Adrenal gland (tissue), 12 donors: ENCODE data around the gene CILP. TPM values are rescaled to one million over a fixed set of nuclear protein-coding genes. Genes with fewer than 3 reads are reported as not detected.

Experiments
- DNase-seq, 7 donors: peaks; one replicate each; pipeline ENCODE4 v3.0.0-alpha.2; 2019 to 2020
- H3K27ac ChIP-seq, 5 donors: fragments of 200-600 bp; sonication (generic) in 4 of 5; 1 replicate in 3 of 5; 2 replicates in 2 of 5; pipeline versions ENCODE4 v1.5.1 to v1.8.0; 2016 to 2020; ENCODE audit warnings: mild to moderate bottlenecking in 1 of 5
- H3K27me3 ChIP-seq: fragments of 200-600 bp; 2 replicates; pipeline ENCODE4 v1.8.0; 2021
- H3K36me3 ChIP-seq, 2 donors: fragments of 200-600 bp; replicated peaks in 1 of 2; 1 replicate in 1 of 2; 2 replicates in 1 of 2; pipeline versions ENCODE4 v1.5.1 to v1.8.0; 2018 to 2022
- H3K4me1 ChIP-seq, 2 donors: fragments of 200-600 bp; replicated peaks in 1 of 2; 1 replicate in 1 of 2; 2 replicates in 1 of 2; pipeline versions ENCODE4 v1.5.1 to v1.8.0; 2018 to 2021
- H3K4me3 ChIP-seq, 4 donors: fragments of 200-600 bp; sonication (generic) in 3 of 4; one replicate each; pipeline ENCODE4 v1.5.1; 2016 to 2018
- H3K9me3 ChIP-seq, 3 donors: fragments of 200-600 bp; sonication (generic) in 1 of 3; replicated peaks in 1 of 3; 1 replicate in 2 of 3; 2 replicates in 1 of 3; pipeline versions ENCODE4 v1.5.1 to v1.8.0; 2016 to 2021
- POLR2A ChIP-seq, 2 donors: fragments of 450-650 bp; IDR thresholded peaks; one replicate each; pipeline ENCODE4 v1.6.1; 2017; ENCODE audit warnings: antibody characterized with exemption in 2 of 2, mild to moderate bottlenecking in 2 of 2, moderate library complexity in 1 of 2
- WGBS, 4 donors: extraction: QIAGEN DNeasy Blood & Tissue Kit in 2 of 4; methylation state at CpG; one replicate each; pipeline versions ENCODE4 v1.1.5 to v1.1.7; 2013 to 2017; 5-methylcytosine and 5-hydroxymethylcytosine counted together
- intact Hi-C, 2 donors: fragments of 100-400 bp; cut with DNase I; formaldehyde crosslinking; loops; one replicate each; pipeline versions ENCODE4 v1.14.1 to v1.15.0; 2022 to 2023
- polyA plus RNA-seq, 3 donors: library from polyadenylated mRNA; stranded (reverse); fragments of 200-250 nt in 2 of 3; fragments of 350-450 nt in 1 of 3; fragmentation: Illumina TruSeq in 1 of 3; extraction: RNeasy Lipid Tissue Mini Kit (QIAGEN cat#74804) in 1 of 3; gene quantifications; one replicate each; pipeline ENCODE4 v1.2.3, GENCODE V29; 2013 to 2014
- total RNA-seq, 9 donors: library from RNA; depleted of rRNA in 4 of 9; stranded (reverse); fragments of >200 nt in 4 of 9; fragments of 120-200 nt in 1 of 9; fragmentation: NEBNext Ultra II Directional in 1 of 9; extraction: Animal tissue kit (Norgen Biotek cat#: 25700) in 1 of 9; gene quantifications; one replicate each; pipeline versions ENCODE4 v1.1.0 to v1.2.4, GENCODE V29; 2013 to 2023
- TF ChIP-seq, protein P1 (sequence below), 6 experiments: fragments of 450-650 bp in 4 of 6; fragments of 200-600 bp in 2 of 6; sonication (generic) in 1 of 6; IDR thresholded peaks; 1 replicate in 5 of 6; 2 replicates in 1 of 6; pipeline versions ENCODE4 v1.5.1 to v1.8.0; 2016 to 2021; ENCODE audit warnings: antibody characterized with exemption in 6 of 6, mild to moderate bottlenecking in 2 of 6, moderate library complexity in 1 of 6
- donor health status: healthy with polysubstance abuse.
- donor health status: Bipolar disorder and iron deficiency.
- donor health status: DM: yes; HTN: yes; CAD: no.
- donor health status: DM: no; HTN: no; CAD: no.
- donor health status: DM: no; HTN: no; CAD: no.
- donor health status: DM: yes; HTN: yes; CAD: no.

CILP gene
- total and polyA plus RNA-seq, 12 donors = 0.39 to 2.7 (median 0.96) TPM

DNA sequence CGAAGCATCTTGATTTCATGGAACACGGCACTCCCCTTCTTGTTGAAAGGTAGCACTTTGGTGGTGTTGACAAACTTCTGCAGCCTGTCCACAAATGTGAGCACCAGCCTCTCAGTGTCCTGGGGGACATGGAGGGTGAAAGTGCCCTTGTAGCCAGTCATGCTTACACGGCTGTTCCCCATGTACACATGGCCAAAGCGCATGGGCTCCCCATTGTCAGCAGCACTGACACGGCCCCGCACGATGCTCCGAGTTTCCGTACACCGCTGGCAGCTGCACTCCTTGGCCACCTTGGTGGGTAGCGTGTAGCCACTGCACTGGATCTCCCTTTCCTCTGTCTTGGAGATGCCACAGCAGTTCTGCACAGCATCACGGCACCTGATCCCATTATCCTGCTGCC lies 12.7 kb downstream of the CILP start:
- no peaks in the 10 kb centered on the region for H3K4me1 ChIP-seq
- no peaks in the 10 kb centered on the region for H3K9me3 ChIP-seq
- no peak for DNase-seq
- TF ChIP-seq, protein P1, sequence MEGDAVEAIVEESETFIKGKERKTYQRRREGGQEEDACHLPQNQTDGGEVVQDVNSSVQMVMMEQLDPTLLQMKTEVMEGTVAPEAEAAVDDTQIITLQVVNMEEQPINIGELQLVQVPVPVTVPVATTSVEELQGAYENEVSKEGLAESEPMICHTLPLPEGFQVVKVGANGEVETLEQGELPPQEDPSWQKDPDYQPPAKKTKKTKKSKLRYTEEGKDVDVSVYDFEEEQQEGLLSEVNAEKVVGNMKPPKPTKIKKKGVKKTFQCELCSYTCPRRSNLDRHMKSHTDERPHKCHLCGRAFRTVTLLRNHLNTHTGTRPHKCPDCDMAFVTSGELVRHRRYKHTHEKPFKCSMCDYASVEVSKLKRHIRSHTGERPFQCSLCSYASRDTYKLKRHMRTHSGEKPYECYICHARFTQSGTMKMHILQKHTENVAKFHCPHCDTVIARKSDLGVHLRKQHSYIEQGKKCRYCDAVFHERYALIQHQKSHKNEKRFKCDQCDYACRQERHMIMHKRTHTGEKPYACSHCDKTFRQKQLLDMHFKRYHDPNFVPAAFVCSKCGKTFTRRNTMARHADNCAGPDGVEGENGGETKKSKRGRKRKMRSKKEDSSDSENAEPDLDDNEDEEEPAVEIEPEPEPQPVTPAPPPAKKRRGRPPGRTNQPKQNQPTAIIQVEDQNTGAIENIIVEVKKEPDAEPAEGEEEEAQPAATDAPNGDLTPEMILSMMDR (IDR thresholded peaks at IDR 0.05) = no peak
- TF ChIP-seq POLR2A (IDR thresholded peaks at IDR 0.05) = no peak
- H3K4me3 ChIP-seq = no peak overlapping the region
- H3K27me3 ChIP-seq = no peaks in the 10 kb centered on the region
- 91 to 95% (median 94%) methylated on average over 11 to 12 of the region's 12 CpGs for WGBS, 4 donors
- intact Hi-C loops = no loop called here
- no peaks in the 10 kb centered on the region for H3K36me3 ChIP-seq
- no peak overlapping the region for H3K27ac ChIP-seq

DNA sequence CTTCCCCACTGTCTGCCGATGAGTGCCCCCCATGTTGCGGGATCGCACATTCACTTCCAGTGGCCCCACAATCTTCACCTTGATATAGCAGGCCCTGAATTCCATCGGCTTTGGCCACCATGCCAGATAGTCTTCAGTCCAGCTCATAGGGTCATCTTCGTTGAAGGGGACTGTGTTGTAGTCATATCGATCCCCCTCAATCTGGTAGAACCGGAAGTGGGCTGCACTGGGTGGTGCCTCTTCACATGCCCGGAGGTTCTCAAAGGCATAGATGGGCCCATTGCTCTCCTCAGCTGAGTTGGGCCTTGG lies 14.0 kb downstream of the CILP start:
- 95 to 97% (median 97%) methylated on average over 7 to 8 of the region's 8 CpGs for WGBS, 4 donors
- Histone ChIP-seq H3K4me1 (no peaks in the 10 kb centered on the region), H3K36me3 (no peaks in the 10 kb centered on the region), H3K9me3 (no peaks in the 10 kb centered on the region), H3K27me3 (no peaks in the 10 kb centered on the region), H3K4me3 (no peak overlapping the region), H3K27ac (no peak overlapping the region)
- no peak for TF ChIP-seq POLR2A (IDR thresholded peaks at IDR 0.05)
- TF ChIP-seq, protein P1 (IDR thresholded peaks at IDR 0.05) = no peak
- intact Hi-C loops = no loop called here
- DNase-seq = no peak

DNA sequence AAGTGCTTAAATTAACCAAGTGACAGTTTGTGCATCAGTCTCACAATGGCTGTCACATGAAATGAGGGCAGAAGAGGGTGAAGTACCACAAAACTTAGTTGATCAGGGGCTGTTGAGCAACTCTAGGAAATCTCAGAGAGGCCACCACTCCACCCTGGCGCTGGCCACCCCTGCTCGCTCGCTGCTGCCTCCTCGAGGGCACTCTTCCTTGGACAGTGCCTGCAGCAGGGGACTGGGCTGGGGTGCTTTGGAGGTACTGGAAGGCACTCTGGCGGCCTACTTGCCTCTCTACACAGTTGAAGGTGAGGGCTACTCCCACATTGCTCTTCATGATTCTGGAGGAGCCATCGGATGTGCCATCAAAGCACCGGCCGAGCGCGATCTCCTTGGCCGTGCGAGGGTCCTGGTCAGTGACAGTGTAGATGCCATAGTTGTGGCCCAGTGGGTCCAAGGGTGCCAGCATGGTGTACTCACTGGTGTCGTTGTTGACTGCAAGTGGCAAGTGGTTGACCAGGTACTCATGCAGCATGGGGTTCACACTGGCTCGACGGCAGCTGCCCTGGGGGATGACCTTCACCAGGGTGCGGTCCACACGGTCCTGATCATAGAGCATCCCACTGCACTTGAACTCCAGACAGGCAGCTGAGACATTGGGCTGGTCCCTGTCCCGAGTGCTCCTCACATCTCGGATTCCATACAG lies 14.5 kb downstream of the CILP start:
- no peak overlapping the region for H3K4me3 ChIP-seq
- no peaks in the 10 kb centered on the region for H3K27me3 ChIP-seq
- intact Hi-C loops = no loop called here
- no peak for DNase-seq
- no peaks in the 10 kb centered on the region for H3K9me3 ChIP-seq
- 90 to 96% (median 93%) methylated on average over 5 to 19 of the region's 19 CpGs for WGBS, 4 donors
- H3K27ac ChIP-seq = no peak overlapping the region
- TF ChIP-seq, protein P1 (IDR thresholded peaks at IDR 0.05) = no peak
- no peak for TF ChIP-seq POLR2A (IDR thresholded peaks at IDR 0.05)
- H3K4me1 ChIP-seq = no peaks in the 10 kb centered on the region
- H3K36me3 ChIP-seq = no peaks in the 10 kb centered on the region

DNA sequence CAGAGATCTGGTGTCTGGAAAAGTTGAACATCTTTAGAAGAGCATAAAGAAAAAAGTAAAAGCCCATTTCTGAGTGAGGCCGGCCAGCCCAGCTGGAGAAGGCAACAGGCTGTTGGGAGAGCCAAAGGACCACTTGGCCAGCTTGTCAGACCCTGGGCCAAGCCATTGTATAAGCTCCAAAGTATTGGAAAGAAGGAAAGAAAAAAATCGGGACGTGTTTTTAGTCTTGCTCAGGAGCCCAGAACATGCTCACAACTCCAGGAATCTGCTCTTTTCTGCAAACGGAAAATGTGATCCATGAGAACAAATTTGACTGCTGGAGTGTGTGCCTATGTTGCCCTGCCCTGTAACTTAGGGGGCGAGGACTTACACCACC lies 15.7 kb downstream of the CILP start:
- no peak overlapping the region for H3K27ac ChIP-seq
- intact Hi-C loops = no loop called here
- H3K4me3 ChIP-seq = no peak overlapping the region
- DNase-seq = no peak
- TF ChIP-seq, protein P1 (IDR thresholded peaks at IDR 0.05) = no peak
- no peak for TF ChIP-seq POLR2A (IDR thresholded peaks at IDR 0.05)
- WGBS, 4 donors = 56 to 87% (median 84%) methylated on average over 5 of the region's 5 CpGs
- no peaks in the 10 kb centered on the region for H3K36me3 ChIP-seq
- no peaks in the 10 kb centered on the region for H3K4me1 ChIP-seq
- H3K9me3 ChIP-seq = no peaks in the 10 kb centered on the region
- H3K27me3 ChIP-seq = no peaks in the 10 kb centered on the region
